CD4-positive, alpha-beta T cell treated with Interleukin-1 beta for 1 hour (primary cell): Measurements from ENCODE around the gene NEK8.
"Not testable (repeated sequence)": the region's sequence is repeated elsewhere in the genome, so short reads cannot be mapped to it uniquely, and the experiment has no call there.

Experiments used
- DNase-seq, 2 donors: peaks; one replicate each; pipeline ENCODE4 v3.0.0-alpha.2; 2020 to 2022

NEK8 gene

DNA sequence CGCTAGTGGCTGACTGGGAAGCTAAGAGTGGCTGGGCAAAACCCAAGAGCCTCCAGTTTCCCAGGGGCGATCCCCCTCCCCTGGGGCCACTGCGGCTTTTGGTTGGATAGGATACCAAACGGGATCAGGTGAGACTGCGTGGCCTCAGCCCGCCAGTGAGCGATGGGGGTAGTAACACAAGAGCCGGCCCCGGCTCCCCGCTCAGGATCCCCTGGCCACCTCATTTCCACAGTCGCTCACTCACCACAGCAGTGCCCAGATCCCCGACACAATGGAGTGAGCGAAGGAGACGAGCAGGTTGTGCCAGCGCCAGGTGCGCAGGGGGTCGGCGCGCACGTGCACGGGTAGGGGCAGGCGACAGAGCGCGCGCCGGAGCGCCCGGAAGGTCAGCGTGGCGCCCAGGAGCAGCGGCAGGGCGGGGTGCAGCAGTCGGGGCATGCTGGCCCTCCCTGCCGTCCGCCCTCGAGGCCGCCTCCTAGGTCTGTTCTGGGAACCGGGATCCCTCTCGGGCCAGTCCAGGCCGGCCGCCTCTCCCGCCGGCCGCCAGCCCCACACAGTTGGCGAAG is 2.8 kb upstream of the NEK8 start:
- no peak for DNase-seq

DNA sequence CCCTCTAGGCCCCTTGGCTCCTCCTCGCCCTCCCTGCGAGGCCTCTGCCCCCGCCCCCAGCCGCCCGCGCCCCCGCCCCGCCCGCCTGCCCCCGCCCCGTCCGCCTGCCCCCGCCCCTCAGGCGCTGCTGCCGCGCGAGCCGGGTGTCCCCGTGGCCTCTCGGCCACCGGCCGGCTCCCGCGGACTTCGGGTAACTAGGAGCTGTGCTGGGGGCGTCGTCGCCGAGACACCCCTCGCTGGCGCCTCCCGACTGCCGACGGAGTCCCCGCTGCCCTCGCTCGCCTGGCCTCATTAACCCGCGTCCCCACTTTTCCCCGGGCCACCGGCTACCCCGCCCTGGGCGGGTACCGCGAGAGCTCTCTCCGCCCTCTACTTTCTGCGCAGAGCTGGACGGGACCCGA is 2.4 kb upstream of the NEK8 start, which contains the start of gene TLCD1:
TLCD1 (minus strand) TSS at position 8 of the 401 bp plus-strand sequence. CDS start 136 bp downstream, outside the sequence.
- DNase-seq = peak; percentile 66 to 68

DNA sequence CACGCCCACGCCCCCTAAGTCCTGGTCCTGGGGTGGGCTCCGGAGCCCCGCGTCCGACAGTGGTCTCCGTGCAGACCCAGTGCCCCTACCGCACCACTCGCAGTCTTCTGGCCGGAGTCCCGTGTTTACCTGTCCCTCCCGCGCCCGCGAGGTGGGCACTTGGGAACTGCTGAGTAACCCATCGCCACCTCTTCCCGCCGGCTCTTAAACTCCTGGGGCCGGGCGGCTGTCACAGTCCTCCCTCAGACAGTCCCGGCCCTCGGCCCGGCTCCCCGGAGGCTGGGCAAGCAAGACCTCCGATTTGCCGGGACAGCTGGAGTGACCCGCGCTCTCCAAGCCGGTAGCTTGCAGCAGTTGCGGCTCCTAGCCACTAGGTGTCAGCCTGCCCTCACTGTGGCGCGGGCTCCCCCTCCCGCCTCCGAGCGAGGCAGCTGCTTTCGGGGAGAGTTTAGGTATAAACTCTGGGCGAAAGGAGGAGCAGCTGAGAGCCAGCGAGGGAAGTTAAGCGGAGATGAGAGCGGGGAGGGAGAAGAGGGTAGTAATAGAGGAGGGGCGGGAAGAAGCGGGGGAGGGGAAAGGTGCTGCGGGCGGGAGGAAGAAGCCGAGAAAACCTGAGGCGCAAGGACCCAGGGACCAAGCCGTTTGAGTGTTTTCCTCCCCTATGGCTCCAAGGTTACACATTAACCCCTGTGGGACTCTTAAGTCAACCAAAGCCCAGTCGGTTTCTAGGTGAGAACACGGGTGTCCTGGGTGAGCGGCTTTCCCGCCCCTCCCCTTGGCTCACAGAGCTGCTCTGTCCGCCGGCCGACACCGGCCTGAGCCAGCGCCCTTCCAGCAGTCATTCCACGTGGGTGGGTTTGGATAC is 1.7 kb upstream of the NEK8 start:
- peak; percentile 89 to 92 for DNase-seq

DNA sequence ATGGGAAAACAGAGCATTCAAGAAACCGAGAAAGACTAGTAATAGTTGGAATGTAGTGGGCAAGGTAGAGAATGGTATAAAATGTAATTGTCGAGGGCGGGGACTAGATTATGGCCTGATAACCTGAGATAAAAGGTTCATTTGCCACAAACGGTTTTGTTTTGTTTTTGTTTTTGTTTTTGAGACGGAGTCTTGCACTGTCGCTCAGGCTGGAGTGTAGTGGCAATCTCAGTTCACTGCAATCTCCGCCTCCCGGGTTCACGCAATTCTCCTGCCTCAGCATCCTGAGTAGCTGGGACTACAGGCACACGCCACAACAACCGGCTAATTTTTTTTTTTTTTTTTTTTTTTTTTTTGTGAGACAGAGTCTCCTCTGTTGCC is 1.4 kb downstream of the NEK8 start:
- DNase-seq = no peak

DNA sequence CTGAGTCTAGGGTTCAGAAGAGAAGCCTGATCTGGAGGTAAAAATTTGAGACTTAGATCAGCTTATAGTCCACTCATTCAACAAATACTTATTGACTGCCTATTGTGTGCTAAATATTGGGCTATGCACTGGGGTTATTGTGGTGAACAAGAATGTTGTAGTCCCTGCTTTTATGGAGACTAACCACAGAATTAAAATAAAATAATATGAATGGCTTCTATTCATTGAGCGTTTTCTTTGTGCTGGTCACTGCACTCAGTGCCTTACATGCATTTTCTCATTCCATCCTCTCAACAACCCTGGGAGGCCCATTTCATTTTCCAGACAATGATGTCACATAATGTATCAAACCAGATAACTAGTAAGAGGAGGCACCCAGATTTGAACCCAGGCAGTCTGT is 4.8 kb downstream of the NEK8 start:
- DNase-seq = no peak

DNA sequence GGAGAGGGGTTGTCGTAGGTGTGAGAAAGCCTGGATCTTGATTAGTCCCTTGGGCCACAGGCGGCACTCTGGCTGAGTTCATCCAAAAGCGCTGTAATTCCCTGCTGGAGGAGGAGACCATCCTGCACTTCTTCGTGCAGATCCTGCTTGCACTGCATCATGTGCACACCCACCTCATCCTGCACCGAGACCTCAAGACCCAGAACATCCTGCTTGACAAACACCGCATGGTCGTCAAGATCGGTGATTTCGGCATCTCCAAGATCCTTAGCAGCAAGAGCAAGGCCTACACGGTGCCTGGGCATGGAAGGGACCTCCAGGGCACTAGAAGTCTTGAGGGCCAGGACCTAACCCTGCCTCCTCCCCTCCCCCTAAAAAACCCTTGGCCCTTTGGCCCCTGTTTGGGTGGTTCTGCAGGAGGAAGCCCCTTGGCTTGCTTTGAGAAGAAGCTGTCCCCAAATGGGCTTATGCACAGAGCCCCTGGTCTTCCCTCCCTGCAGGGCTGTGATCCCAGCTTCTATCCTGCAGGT is 6.2 kb downstream of the NEK8 start:
- no peak for DNase-seq

DNA sequence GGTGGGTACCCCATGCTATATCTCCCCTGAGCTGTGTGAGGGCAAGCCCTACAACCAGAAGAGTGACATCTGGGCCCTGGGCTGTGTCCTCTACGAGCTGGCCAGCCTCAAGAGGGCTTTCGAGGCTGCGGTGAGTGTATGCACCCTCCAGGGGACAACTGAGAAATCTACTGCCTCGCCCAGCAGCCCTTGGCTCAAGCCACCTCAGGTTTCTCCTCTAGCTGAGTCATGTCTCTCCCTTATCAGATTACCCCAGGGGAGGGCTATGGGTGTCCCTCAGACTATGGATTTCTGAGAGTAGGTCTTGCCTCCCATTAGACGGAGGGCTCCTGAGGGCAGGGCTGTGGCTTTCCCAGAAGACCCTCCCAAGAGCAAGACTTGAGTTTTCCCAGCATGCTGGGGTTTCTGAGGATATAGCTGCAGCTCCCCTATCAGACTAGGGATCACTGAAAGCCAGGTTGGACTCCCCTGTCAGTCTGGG is 6.7 kb downstream of the NEK8 start:
- DNase-seq = no peak

DNA sequence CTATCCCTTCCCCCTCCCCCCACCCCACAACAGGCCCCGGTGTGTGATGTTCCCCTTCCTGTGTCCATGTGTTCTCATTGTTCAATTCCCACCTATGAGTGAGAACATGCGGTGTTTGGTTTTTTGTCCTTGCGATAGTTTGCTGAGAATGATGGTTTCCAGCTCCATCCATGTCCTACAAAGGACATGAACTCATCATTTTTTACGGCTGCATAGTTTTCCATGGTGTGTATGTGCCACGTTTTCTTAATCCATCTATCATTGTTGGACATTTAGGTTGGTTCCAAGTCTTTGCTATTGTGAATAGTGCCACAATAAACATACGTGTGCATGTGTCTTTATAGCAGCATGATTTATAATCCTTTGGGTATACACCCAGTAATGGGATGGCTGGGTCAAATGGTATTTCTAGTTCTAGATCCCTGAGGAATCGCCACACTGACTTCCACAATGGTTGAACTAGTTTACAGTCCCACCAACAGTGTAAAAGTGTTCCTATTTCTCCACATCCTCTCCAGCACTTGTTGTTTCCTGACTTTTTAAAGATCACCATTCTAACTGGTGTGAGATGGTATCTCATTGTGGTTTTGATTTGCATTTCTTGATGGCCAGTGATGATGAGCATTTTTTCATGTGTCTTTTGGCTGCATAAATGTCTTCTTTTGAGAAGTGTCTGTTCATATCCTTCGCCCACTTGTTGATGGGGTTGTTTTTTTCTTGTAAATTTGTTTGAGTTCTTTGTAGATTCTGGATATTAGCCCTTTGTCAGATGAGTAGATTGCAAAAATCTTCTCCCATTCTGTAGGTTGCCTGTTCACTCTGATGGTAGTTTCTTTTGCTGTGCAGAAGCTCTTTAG is 7.6 kb downstream of the NEK8 start:
- DNase-seq = not testable (repeated sequence)

DNA sequence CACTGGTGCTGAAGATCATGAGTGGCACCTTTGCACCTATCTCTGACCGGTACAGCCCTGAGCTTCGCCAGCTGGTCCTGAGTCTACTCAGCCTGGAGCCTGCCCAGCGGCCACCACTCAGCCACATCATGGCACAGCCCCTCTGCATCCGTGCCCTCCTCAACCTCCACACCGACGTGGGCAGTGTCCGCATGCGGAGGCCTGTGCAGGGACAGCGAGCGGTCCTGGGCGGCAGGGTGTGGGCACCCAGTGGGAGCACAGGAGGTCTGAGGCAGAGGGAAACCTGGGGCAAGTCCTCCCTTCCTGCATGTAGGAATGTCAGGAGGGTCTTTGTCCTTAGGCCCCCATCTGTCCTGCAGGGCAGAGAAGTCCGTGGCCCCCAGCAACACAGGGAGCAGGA is 8.7 kb downstream of the NEK8 start:
- DNase-seq = no peak

DNA sequence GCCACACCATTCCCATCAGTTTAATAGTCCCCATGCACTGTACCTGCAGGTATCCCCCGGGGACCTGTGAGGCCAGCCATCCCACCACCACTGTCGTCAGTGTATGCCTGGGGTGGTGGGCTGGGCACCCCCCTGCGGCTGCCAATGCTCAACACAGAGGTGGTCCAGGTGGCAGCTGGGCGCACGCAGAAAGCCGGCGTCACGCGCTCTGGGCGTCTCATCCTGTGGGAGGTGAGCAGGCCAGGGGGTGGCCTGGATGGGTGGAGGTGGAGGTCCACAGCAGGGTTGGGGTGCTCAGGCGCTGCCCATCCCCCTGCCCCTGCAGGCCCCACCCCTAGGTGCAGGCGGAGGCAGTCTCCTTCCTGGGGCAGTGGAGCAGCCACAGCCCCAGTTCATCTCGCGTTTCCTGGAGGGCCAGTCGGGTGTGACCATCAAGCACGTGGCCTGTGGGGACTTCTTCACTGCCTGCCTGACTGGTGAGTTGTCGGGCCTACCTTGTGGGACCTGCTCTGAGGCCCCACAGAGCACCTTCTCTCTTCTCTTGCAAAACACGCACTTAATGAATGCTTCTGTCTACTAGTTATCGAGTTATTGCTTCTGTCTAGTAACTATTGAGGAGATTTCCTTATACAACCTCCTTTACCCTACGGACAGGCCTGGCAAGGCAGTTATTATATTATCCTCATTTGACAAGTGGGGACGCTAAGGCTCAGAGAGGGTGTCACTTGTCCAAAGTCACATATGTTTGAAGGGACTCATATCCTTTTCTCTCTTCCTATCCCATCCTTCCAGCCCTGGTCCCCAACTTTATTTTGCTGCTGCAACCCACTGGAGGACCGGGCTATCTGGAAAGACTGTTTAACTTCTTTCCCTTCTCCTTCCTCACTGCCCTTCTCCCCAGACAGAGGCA is 9.4 kb downstream of the NEK8 start:
- peak in 1 of 2 donors; percentile 85 for DNase-seq

DNA sequence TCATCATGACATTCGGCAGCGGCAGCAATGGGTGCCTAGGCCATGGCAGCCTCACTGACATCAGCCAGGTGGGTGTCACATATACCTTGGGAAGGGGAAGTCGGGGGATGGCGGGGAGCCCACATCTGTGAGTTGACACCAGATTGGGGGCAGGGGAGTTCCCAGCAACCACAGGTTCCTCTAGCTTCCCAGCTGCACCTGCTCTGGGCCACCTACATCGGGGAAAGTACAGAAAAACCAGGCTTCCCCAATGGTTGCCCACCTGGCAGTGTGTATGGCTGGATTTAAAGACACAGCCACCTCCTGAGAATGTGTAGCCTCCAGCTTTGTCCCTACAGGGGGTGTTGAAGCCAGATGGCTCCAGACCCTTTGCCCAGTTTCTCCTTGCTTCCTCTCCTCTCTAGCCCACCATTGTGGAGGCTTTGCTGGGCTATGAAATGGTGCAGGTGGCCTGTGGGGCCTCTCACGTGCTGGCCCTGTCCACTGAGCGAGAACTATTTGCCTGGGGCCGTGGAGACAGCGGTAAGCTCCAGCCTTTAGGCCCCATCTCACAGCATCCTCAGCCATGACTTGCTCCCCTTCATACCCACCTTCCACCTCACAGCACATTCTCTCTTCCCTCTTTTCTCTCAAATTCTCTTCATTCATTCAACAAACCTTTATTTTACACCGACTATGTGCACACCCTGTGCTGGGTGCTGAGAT is 10.2 kb downstream of the NEK8 start:
- peak; percentile 64 to 87 for DNase-seq

DNA sequence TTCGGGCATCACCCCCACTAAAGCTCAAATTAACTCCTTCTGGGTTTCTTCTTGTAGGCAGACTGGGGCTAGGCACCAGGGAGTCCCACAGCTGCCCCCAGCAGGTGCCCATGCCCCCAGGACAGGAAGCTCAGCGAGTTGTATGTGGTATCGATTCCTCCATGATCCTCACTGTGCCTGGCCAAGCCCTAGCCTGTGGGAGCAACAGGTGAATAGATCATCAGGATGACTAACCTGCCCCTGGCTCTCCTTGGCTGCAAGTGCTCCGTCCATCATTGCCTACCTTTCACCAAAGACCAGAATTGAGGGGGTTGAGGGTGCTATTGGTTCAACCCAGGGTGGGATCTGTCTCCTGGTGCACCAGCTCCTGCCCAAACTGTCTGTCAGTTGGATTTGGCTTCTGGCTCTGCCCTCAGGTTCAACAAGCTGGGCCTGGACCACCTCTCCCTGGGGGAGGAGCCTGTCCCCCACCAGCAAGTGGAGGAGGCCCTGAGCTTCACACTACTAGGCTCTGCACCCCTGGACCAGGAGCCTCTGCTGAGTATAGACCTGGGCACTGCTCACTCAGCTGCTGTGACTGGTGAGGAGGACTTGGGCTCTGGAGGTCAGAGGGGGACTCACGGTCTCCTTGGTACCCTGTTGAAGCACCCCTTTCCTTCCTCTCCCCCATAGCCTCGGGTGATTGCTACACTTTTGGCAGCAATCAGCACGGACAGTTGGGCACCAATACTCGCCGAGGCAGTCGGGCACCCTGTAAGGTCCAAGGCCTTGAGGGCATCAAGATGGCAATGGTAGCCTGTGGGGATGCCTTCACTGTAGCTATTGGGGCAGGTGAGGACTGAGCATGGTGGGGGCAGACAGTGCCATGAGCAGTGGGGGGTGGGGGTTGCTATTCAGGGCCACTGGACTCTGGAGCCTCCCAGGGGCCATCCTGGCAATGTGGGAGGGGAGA is 12.1 kb downstream of the NEK8 start:
- DNase-seq = no peak

DNA sequence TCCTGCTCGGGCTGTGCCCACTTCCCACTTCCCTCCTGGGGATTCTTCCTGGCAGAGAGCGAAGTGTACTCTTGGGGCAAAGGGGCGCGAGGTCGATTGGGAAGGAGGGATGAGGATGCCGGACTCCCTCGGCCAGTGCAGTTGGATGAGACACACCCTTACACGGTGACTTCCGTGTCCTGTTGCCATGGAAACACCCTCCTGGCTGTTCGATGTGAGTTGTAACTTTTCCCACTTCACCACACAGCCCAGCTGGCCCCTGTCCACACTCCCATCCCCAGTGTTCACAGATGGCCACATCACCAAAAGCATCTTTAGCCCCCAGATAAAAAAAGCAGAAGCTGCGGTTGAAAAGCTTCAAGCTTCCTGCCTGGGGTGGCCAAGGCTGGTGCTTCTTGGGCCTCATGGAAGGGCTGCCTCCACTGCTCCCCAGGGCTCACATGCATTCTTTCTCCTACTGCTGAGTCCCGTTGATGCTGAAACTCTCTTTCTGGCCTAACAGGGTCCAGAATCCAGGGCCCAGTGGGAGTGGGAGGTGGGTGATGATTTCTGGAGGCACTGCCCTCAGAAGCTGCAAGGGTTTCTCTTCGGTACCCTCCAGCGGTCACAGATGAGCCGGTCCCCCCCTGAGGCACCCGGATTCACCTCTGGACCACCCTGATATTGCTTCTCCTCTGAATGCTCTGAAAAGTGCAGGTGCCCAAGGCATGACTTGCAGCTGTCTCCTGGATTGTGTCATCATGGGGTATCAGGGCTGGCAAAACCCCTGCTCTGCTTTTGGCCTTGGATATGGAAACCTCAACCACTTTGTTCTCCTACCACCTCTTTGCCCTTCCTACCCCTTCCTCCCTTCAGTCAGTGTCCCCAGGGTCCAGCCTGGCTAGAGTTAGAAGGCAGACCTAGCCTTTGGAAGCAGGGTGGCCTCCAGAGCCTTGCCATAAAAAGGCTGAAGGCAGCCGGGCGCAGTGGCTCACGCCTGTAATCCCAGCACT is 13.1 kb downstream of the NEK8 start:
- peak in 1 of 2 donors; percentile 63 for DNase-seq

DNA sequence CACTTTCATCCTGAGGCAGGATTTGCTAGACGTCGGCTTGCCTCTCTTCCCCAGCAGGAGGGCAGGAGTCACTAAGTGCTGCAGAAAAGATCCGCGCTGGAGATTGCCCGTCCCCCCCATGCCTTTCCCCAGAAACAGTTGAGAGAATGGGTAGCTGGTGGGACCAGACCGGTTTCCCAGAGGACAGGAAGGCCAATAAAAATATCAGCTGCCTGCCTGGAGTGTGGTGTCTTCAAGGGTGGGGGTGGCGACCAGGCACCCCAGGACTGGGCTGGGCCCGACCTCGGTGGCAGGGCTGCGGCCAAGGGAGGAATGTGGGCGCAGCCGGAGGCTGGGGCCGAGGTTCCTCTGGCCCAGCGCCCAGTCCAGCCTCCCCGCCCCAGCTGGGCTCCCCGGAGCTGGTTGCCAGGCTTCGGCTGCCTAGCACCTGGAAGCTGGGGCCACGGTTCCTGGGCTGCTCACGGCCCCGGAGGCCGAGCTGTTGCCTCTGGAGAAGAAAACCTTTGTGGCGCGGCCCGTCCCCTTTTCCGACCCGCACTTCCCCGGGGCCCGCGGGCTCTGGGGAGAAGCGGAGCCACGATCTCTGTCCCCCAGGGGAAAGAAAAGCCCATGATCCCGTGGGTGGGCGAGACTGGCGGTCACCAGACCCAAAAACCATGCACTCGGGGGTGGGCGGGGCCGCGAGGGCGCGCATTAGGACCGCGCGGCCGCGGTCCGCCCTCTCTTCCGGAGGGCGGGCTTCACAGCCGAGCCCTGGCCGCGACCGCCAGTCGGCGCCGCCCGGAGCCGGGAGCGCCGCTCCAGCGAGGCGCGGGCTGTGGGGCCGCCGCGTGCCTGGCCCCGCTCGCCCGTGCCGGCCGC is 14.9 kb downstream of the NEK8 start, which contains the start of gene TRAF4:
TRAF4 (plus strand) TSS at position 769 of the 861 bp plus-strand sequence. CDS start 102 bp downstream, outside the sequence.
- peak; percentile 78 to 84 for DNase-seq

DNA sequence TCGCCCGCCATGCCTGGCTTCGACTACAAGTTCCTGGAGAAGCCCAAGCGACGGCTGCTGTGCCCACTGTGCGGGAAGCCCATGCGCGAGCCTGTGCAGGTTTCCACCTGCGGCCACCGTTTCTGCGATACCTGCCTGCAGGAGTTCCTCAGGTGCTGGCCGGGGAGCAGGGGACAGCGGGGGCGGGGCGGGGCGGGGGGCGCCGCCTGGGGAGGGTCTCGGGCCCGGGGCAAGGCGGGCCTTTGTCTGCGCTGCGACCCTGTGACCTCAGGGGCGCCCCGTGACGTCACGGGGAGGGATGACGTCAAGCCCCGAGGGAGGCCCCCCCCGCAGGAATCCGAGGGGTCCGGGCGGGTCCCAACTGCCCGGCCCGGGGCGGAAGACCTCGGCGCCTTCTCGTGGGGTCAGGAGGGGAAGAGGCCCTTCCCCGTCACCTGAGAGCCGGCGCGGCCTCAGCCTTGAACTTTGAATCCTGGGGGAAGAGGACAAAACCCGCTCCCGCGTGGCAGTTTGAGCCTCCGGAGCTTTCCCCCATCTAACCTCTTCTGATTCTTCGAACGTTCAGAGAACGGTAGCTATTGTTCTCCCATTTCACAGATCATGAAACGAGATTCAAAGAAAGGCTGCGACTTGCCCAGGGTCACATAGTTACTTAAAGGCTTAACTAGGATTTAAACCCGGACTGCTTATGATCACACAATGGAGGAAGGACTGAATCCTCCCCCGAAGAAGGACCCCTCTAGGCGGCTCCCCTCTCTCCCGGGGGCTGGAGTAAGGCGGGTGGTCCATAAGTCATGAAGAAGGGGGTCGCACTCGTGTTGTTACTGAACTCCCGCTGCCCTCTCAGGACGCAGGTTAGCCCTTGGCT is 15.8 kb downstream of the NEK8 start:
- peak; percentile 77 to 79 for DNase-seq

DNA sequence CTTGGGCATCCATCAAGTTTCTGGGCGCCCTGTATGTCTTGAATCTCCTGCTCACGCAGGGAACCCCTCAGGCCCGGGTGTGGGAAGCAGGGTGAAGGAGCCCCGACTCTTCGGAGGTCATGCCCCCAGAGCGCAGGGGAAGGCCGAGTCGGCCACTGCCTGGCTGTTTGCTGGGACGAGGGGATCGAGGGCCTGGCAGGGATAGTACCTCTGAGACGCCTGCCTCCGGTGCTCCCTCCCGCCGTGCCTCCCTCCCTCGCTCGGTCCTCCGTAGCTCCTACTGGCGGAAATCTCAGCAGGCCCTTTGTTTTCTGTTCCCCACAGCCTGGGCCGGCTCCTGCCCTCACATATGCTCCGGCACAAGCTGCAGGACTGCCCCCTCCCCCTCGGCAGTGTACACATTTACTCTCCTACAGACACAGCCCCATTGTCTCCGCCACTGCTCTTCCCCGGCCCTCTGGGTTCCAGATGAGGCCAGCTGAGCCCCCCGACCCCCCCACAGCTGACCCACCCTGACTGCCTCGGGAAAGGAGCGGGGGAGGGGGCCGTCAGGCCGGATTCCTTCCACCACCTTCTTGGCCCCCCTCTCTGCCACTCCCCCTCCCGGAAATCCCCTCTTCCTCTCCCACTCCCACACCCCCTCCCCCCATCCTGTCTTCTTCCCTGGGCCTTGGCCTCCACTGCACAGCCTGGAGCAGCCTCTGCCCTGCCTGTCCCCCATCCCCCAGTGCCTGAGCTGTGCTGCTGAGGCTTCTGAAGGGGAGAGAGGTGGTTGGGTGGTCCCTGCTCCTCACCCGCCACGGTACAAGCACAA is 16.6 kb downstream of the NEK8 start:
- DNase-seq = peak; percentile 36 to 43
